NCI-H2196 (cell line): ENCODE results near the gene COQ5.

Source experiments
- DNase-seq: peaks from one replicate; lab custom pipeline; 2025; ENCODE audit not compliant: unreplicated experiment; lab: John Stamatoyannopoulos, UW

COQ5 gene

GRCh38 chr12:120485961-120486881 lies 42.7 kb downstream of the COQ5 start:
- DNase-seq: no peak

GRCh38 chr12:120483621-120484020 lies 45.3 kb downstream of the COQ5 start:
- DNase-seq: no peak

- DNase-seq: no peak
Measured at GRCh38 chr12:120481022-120481767, 47.8 kb downstream of the COQ5 start.

DNA sequence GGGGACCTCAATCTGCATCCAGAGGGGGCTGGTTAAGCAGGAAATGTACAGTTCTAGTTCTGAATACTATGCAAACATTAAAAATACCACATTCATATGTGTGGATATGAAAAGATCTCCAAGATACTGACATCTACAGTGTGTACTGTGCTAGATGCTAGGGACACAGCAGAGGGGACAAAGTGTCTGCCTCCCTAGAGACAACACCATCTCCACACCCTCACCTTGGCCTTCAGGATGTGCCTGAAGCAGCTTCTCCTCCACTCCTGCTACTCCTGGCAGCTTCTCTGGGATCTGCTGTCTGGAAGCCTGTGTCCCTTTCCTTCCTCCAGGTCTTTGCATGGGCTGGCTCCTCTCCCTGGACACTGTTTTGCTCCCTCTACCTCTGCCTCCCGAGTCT lies 48.7 kb downstream of the COQ5 start:
- no peak for DNase-seq

DNA sequence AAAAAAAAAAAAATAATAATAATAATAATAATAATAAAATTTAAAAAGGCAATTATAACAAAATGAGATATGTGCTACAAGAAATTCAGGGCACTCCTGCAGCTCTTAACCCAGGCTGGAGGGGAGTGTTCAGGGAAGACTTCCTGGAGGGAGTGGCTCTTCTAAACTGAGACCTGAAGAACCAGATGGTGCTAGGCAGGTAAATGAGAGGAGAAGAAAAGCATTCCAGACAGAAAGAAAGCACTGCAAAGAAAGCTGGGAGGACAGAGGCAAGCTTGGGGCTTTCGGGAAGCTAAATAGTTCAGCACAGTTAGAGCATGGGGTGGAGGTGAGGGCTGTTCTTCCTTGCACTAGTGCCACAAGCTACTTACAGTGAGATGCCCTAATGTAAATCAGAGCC lies 49.5 kb downstream of the COQ5 start:
- no peak for DNase-seq

DNA sequence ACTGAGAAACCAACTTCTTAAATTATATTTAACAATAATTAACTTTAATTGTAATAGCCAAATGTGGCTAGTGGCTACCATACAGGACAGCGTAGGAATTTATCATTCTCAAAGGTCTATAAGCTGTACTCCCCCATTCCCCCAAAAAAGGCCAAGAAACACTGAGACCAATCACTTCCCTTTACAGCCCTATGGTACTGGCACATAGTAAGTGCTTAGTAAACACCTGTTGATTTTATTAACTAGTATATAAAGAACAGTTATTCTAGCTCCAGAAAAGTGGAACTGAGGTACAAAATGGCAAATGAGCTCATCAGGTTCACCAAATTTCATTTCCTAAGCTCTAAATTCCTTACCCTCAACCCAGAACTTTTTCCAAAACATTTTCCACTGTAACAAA lies 53.3 kb downstream of the COQ5 start:
- no peak for DNase-seq

DNA sequence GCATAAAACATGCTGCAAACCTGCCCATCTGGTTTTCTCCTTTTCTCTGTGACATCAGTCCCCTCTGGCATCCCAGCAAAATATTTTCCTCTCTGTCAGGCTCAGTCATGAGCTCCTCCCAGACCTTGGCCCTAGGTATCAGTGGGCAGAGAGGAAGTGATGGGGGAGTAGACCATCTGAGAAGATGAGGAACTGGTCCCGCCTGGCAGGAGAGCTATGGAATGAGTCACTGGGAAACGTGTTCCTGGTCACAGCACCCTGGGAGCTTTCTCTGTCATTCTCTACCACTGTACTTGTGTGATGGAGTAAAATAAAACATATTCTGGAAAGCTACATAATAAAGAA lies 54.4 kb downstream of the COQ5 start:
- DNase-seq: peak; percentile 23

GRCh38 chr12:120473807-120474615 lies 54.9 kb downstream of the COQ5 start:
- no peak for DNase-seq

DNA sequence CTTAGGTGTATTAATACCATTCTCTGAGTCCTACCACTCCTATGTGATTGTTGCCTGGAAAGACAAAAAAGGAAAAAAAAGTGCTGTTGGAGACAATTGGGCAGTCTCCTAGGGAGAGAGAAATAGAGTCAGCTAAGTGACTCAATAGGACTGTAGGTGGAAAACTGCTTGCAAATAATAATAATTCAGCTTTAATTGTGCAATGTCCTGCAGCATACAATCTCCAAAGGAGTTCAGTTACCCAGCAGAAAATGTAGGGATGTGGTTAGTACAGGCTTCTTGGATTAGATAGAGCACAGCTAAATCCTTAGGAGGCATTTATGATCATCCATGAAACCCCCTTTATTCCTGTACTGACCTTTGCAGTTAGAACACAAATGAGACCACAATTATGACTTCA lies 56.4 kb downstream of the COQ5 start:
- no peak for DNase-seq

DNA sequence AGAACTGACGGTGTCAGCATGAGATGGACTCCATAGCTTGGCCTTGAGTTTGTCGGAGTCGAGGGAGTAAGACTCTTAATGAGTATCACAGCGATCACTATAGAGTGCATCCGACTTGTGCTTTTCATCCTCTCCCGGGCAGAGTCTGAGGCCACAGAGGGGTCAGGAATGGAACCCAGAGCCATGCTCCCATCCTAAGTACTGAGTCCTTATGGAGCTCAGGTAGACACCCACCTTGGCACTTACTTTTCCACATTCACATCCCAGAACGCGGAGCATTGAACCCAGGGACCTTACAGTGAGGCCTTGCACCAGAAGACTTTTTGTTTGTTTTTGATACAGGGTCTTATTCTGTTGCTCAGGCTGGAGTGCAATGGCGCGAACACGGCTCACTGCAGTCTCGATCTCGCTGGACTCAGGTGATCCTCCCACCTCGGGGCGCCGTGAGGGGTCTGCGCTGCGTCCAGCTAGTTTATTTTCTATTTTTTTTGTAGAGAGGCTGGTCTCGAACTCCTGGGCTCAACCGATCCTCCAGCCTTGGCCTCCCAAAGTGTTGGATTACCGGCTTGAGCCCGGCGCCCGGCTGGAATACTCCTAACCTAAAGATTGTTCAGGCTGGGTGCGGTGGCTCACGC lies 58.7 kb downstream of the COQ5 start:
- DNase-seq: no peak

DNA sequence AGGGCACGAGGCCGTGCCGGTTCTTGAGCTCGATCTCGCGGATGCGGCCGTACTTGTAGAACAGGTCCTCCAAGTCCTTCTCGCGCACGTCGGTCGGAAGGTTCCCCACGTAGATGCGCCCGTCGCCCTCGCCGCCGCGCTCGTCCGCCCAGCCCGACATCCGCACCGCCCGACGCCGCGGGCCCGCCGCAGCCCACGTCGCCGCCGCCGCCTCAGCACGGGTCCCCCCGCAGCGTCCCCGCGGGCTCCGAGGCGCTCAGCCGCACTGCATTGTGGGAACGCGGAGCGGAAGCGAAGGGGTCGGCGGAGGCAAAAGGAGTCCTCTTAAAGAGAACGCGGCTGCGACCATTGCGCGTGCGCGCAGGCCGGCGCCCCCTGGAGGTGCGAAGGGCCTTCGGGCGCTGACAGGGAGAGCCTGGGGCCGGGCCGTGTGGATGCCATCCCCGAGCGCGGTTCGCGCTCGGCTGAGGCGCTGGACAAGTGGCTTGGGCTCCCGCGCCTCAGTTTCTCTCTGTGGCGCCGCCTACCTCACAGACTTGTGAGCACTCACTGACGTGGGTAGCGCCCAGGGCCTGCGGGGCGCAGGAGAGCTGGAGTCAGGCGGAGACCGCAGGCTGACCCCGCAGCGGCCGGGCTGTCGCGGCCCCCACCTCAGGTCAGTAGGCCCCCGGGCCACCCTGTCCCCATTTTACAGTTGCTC lies 59.4 kb downstream of the COQ5 start, which contains the start of gene SRSF9:
TSS of gene SRSF9 (minus strand) at position 299 of the 700 bp plus-strand sequence. CDS start at position 160, 139 bp downstream.
- peak; percentile 97 for DNase-seq

GRCh38 chr12:120468821-120469449 lies 60.0 kb downstream of the COQ5 start:
- DNase-seq: no peak

GRCh38 chr12:120468325-120468820 lies 60.6 kb downstream of the COQ5 start:
- peak; percentile 24 for DNase-seq

- DNase-seq: no peak
Measured at GRCh38 chr12:120467439-120467838, 61.5 kb downstream of the COQ5 start.

GRCh38 chr12:120466560-120467315 lies 62.2 kb downstream of the COQ5 start:
- peak; percentile 55 for DNase-seq

DNA sequence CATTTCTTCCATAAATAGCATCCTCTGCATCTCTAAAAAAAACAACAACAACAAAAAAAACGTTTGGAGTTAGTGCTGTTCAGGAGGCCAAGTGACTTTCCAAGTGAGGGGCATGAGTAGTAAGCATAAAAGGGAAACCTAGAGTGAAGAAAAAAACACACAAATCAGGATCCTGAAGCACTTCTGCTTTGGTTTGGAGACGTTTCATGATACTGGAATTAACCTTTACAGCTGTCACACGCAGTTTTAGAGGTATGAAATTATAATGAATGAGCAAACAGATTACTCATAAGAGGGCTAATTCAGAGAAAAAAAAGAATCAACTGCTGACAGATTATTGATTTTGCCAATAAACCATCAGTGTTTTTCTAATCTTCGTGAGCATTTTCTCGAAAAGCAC lies 63.2 kb downstream of the COQ5 start:
- DNase-seq: no peak

- DNase-seq: no peak
Measured at GRCh38 chr12:120463712-120464111, 65.2 kb downstream of the COQ5 start.

GRCh38 chr12:120462099-120462640 lies 66.8 kb downstream of the COQ5 start:
- no peak for DNase-seq

- no peak for DNase-seq
Measured at GRCh38 chr12:120460157-120460556, 68.8 kb downstream of the COQ5 start.
